Measurements from ENCODE around the gene MITF. TPM values are rescaled to one million over a fixed set of nuclear protein-coding genes. Genes with fewer than 3 reads are reported as not detected.
A peak's percentile ranks its signal among the peaks of the same experiment; 100 is the strongest.

The MITF gene
- total and polyA plus RNA-seq, 2 of the 4 experiments (the other 2 are of a cell fraction): 6.5 to 16.7 TPM

DNA sequence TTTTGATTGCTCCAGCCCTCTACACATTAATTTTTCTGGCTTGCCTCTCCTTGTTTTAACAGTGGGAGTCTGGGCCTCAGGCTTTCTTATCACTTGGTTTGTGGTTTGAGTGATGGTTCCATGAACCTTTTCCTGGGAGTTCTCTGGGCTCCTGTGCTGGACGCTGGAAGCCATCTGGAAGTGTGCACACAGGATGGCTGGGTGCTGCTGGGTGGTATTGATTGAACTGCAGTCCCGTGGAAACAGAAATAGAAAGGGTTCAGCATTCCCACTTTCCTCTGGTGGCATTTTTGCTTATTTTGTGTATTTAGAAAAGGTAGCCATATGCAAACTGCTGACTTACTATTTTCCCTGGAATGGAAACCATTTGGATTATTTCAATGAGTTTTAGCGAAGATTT is 25.6 kb downstream of the MITF start:
- peak overlapping the region; percentile 25 for H2BK5ac ChIP-seq (ENCODE audit: low read depth, low read length, poor library complexity, severe bottlenecking)
- ATAC-seq (ENCODE audit: low read depth): no peak
- no peak overlapping the region for H3K9ac ChIP-seq (ENCODE audit: low read depth, low read length)
- peak overlapping the region; percentile 87 for H4K5ac ChIP-seq (ENCODE audit: low read depth, low read length)
- peak overlapping the region; percentile 91 for H2AK5ac ChIP-seq (ENCODE audit: low read depth, low read length)
- H3K4me1 ChIP-seq (ENCODE audit: control insufficient read depth, insufficient read depth, low read length): peaks cover 24% of the 10 kb centered on the region
- H3K9me3 ChIP-seq (ENCODE audit: control insufficient read depth, insufficient read depth, low read length): no peaks in the 10 kb centered on the region
- H3K4me2 ChIP-seq (ENCODE audit: low read depth, low read length): peak overlapping the region; percentile 14; the same call in 1 of the 2 replicates
- peak overlapping the region; percentile 53 for H3K18ac ChIP-seq (ENCODE audit: low read depth, low read length)
- dilution Hi-C loops (cut with HindIII; ENCODE audit: low sequenced_read_pairs, unreplicated experiment) (no loop called here), in situ Hi-C loops (cut with MboI; ENCODE audit: low sequenced_read_pairs) (no loop called here), intact Hi-C loops (cut with micrococcal nuclease) (no loop called here)
- peak overlapping the region; percentile 21; the same call in 1 of the 2 replicates for H3K23ac ChIP-seq (ENCODE audit: low read depth, low read length)
- POLR2A ChIA-PET (ENCODE audit: unreplicated experiment): no interaction called here
- H3K27me3 ChIP-seq (ENCODE audit: control insufficient read depth, insufficient read depth, low read length): no peaks in the 10 kb centered on the region
- peak overlapping the region; percentile 38 for H2BK20ac ChIP-seq (ENCODE audit: low read depth, low read length)
- H2AFZ ChIP-seq (replicated peaks; ENCODE audit: low read length, poor library complexity): no peak overlapping the region
- peak overlapping the region; percentile 67 to 71 for H4K8ac ChIP-seq (ENCODE audit: low read depth in 2 of 2, low read length in 2 of 2)
- H2BK15ac ChIP-seq (ENCODE audit: low read depth, low read length): peak overlapping the region; percentile 95
- no peak for DNase-seq
- no TSS peak for BruUV-seq (replicated peaks)
- H3K4ac ChIP-seq (ENCODE audit: low read depth, low read length): peak overlapping the region; percentile 68
- H3K36me3 ChIP-seq (ENCODE audit: control insufficient read depth, insufficient read depth, low read length): no peaks in the 10 kb centered on the region
- H3K14ac ChIP-seq (replicated peaks; ENCODE audit: low read depth, low read length): 0 out of 2 replicates have a peak overlapping the region, but pooled peaks have one; percentile 26
- 0 out of 2 replicates have a peak overlapping the region, but pooled peaks have one; percentile 2 for H3K27ac ChIP-seq (ENCODE audit: insufficient read depth, low read length)
- no peak overlapping the region for H3K4me3 ChIP-seq (ENCODE audit: insufficient read depth, low read depth, low read length)
- no peaks in the 10 kb centered on the region for H4K20me1 ChIP-seq (ENCODE audit: insufficient read depth, low read length)
- no CpG with 5 or more reads among the region's 3 CpGs for WGBS, 2 experiments (ENCODE audit: extremely low coverage in 2 of 2, insufficient read length in 1 of 2)
- TF ChIP-seq SMC3 (IDR thresholded peaks at IDR 0.05; ENCODE audit: low read depth, low read length) (no peak), BHLHE40 (IDR thresholded peaks at IDR 0.05; ENCODE audit: low read depth, low read length) (no peak), NFE2L2 (IDR thresholded peaks at IDR 0.05; ENCODE audit: low read depth, low read length) (no peak), POLR2A (IDR thresholded peaks at IDR 0.05; ENCODE audit: low read depth, low read length) (no peak), MXI1 (IDR thresholded peaks at IDR 0.05; ENCODE audit: borderline replicate concordance, low read depth, low read length) (no peak), CEBPB (IDR thresholded peaks at IDR 0.05; ENCODE audit: low read depth, low read length) (no peak), RFX5 (IDR thresholded peaks at IDR 0.05; ENCODE audit: low read depth, low read length) (no peak), MAFK (IDR thresholded peaks at IDR 0.05; ENCODE audit: low read depth, low read length) (no peak; the same call in 1 of the 2 replicates), CHD1 (IDR thresholded peaks at IDR 0.05; ENCODE audit: low read depth, low read length) (no peak), RCOR1 (IDR thresholded peaks at IDR 0.05; ENCODE audit: insufficient replicate concordance, low read length) (no peak), FOS (IDR thresholded peaks at IDR 0.05; ENCODE audit: low read depth, low read length) (no peak), RAD21 (IDR thresholded peaks at IDR 0.05; ENCODE audit: low read length) (no peak), MAZ (IDR thresholded peaks at IDR 0.05; ENCODE audit: borderline replicate concordance, low read depth, low read length) (no peak)
- TF ChIP-seq, protein P1, sequence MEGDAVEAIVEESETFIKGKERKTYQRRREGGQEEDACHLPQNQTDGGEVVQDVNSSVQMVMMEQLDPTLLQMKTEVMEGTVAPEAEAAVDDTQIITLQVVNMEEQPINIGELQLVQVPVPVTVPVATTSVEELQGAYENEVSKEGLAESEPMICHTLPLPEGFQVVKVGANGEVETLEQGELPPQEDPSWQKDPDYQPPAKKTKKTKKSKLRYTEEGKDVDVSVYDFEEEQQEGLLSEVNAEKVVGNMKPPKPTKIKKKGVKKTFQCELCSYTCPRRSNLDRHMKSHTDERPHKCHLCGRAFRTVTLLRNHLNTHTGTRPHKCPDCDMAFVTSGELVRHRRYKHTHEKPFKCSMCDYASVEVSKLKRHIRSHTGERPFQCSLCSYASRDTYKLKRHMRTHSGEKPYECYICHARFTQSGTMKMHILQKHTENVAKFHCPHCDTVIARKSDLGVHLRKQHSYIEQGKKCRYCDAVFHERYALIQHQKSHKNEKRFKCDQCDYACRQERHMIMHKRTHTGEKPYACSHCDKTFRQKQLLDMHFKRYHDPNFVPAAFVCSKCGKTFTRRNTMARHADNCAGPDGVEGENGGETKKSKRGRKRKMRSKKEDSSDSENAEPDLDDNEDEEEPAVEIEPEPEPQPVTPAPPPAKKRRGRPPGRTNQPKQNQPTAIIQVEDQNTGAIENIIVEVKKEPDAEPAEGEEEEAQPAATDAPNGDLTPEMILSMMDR (conservative IDR thresholded peaks at IDR 0.05; ENCODE audit: low read depth, low read length): no peak
- TF ChIP-seq, protein P2, sequence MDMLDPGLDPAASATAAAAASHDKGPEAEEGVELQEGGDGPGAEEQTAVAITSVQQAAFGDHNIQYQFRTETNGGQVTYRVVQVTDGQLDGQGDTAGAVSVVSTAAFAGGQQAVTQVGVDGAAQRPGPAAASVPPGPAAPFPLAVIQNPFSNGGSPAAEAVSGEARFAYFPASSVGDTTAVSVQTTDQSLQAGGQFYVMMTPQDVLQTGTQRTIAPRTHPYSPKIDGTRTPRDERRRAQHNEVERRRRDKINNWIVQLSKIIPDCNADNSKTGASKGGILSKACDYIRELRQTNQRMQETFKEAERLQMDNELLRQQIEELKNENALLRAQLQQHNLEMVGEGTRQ (IDR thresholded peaks at IDR 0.05; ENCODE audit: low read depth, low read length): no peak
- TF ChIP-seq, protein P3, sequence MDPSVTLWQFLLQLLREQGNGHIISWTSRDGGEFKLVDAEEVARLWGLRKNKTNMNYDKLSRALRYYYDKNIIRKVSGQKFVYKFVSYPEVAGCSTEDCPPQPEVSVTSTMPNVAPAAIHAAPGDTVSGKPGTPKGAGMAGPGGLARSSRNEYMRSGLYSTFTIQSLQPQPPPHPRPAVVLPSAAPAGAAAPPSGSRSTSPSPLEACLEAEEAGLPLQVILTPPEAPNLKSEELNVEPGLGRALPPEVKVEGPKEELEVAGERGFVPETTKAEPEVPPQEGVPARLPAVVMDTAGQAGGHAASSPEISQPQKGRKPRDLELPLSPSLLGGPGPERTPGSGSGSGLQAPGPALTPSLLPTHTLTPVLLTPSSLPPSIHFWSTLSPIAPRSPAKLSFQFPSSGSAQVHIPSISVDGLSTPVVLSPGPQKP (IDR thresholded peaks at IDR 0.05; ENCODE audit: borderline replicate concordance, low read depth, low read length): no peak
- peaks cover 19% of the 10 kb centered on the region for H3K9me1 ChIP-seq (ENCODE audit: insufficient read depth, low read length)
- peak overlapping the region; percentile 84 for H2BK120ac ChIP-seq (ENCODE audit: low read depth, low read length)
- no peak overlapping the region for H2AK9ac ChIP-seq (replicated peaks; ENCODE audit: low read depth, low read length, poor library complexity)
- peaks cover 31 to 62% of the 10 kb centered on the region in 2 experiments for H3K79me1 ChIP-seq (ENCODE audit: low read depth in 1 of 2, low read length in 2 of 2)
- CTCF ChIA-PET: no interaction called here
- H3K56ac ChIP-seq (ENCODE audit: extremely low read depth, insufficient read depth, low read length): no peak overlapping the region
- peak overlapping the region; percentile 60 for H4K91ac ChIP-seq (ENCODE audit: insufficient read depth, low read depth, low read length)

All from IMR-90 (cell line).